Calu3 (cell line): Measurements from ENCODE around the gene SAFB. TPM values are rescaled to one million over a fixed set of nuclear protein-coding genes. Genes with fewer than 3 reads are reported as not detected.

Source experiments
- BruUV-seq: library from RNA; stranded (reverse); fragments of 400-500 nt; replicated peaks from 2 replicates; lab custom pipeline; 2021; lab: Mats Ljungman, UMichigan
- CTCF ChIA-PET: fragments of 300-600 bp; sonication (Branson Sonifier 250); formaldehyde crosslinking; loops from one replicate; lab custom pipeline; 2022; ENCODE audit warnings: antibody characterized with exemption; lab: Charles Lee
- DNase-seq: peaks from one replicate; pipeline ENCODE4 v3.0.0; 2022
- H3K27ac Mint-ChIP-seq: one replicate; pipeline ENCODE4 v1.8.0; 2022; ENCODE audit warnings: mixed read lengths; ENCODE audit not compliant: unreplicated experiment
- H3K27me3 Mint-ChIP-seq: one replicate; pipeline ENCODE4 v1.8.0; 2022; ENCODE audit warnings: mixed read lengths; ENCODE audit not compliant: unreplicated experiment
- H3K36me3 Mint-ChIP-seq: one replicate; pipeline ENCODE4 v1.8.0; 2022; ENCODE audit warnings: mild to moderate bottlenecking, moderate library complexity, mixed read lengths; ENCODE audit not compliant: insufficient read depth, unreplicated experiment
- H3K4me1 Mint-ChIP-seq: one replicate; pipeline ENCODE4 v1.8.0; 2022; ENCODE audit warnings: mild to moderate bottlenecking, low read depth, mixed read lengths; ENCODE audit not compliant: unreplicated experiment
- H3K4me3 Mint-ChIP-seq: one replicate; pipeline ENCODE4 v1.8.0; 2022; ENCODE audit warnings: mild to moderate bottlenecking, low read depth, moderate library complexity, mixed read lengths; ENCODE audit not compliant: unreplicated experiment
- H3K9me3 Mint-ChIP-seq: one replicate; pipeline ENCODE4 v1.8.0; 2022; ENCODE audit warnings: low read depth, mixed read lengths; ENCODE audit not compliant: unreplicated experiment
- CTCF ChIP-seq: fragments of 200-600 bp; IDR thresholded peaks from one replicate; pipeline ENCODE4 v1.8.0; 2022; ENCODE audit warnings: antibody characterized with exemption; ENCODE audit not compliant: unreplicated experiment
- intact Hi-C: fragments of 100-400 bp; cut with micrococcal nuclease; formaldehyde crosslinking; loops from one replicate; pipeline ENCODE4 v1.10.0; 2022; ENCODE audit not compliant: unreplicated experiment
- total RNA-seq: library from RNA; stranded (reverse); gene quantifications from 2 replicates; pipeline ENCODE4 v1.2.3, GENCODE V29; 2022

The SAFB gene
- total RNA-seq, 1 experiment from 2014 or later, result 87.3 TPM

DNA sequence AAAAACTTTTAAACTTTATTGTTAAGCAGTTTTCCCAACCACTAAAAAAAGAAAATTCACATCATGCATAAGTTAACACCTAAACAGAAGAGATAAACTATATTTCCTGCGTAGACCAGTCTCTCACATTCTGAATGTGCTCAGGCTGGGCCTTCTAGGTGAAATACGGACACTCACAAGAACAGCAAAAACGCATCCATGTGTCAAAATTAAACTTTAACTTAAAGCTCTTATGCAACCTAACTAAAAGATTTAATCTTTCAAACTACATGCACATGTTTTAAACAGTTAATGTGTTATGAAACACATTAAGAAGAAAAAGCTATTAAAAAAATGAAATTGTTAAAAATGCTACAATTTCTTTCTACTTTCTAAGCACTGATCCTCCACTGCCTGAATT, 2.9 kb upstream of the SAFB start:
- no peak for DNase-seq
- CTCF ChIA-PET, result no interaction called here
- Mint-ChIP-seq H3K27ac (no peak overlapping the region), H3K4me1 (peaks cover 19% of the 10 kb centered on the region), H3K27me3 (no peaks in the 10 kb centered on the region), H3K36me3 (peaks cover 62% of the 10 kb centered on the region), H3K4me3 (peak overlapping the region; percentile 41), H3K9me3 (no peaks in the 10 kb centered on the region)
- BruUV-seq, result no TSS peak
- TF ChIP-seq CTCF, result no peak
- intact Hi-C loops, result no loop called here

GRCh38 chr19:5621311-5621944, 1.5 kb upstream of the SAFB start:
- peaks cover 30% of the 10 kb centered on the region for H3K4me1 Mint-ChIP-seq
- no peak for DNase-seq
- CTCF ChIA-PET, result interaction anchor here (0.6 kb wide), 1 partner anchor 9 kb away, joined by 3 read pairs; no protein-coding TSS in a partner anchor
- peaks cover 66% of the 10 kb centered on the region for H3K36me3 Mint-ChIP-seq
- no TSS peak for BruUV-seq
- no peaks in the 10 kb centered on the region for H3K27me3 Mint-ChIP-seq
- intact Hi-C loops, result no loop called here
- no peak for TF ChIP-seq CTCF
- no peaks in the 10 kb centered on the region for H3K9me3 Mint-ChIP-seq
- H3K27ac Mint-ChIP-seq, result no peak overlapping the region
- H3K4me3 Mint-ChIP-seq, result peak overlapping the region; percentile 99

DNA sequence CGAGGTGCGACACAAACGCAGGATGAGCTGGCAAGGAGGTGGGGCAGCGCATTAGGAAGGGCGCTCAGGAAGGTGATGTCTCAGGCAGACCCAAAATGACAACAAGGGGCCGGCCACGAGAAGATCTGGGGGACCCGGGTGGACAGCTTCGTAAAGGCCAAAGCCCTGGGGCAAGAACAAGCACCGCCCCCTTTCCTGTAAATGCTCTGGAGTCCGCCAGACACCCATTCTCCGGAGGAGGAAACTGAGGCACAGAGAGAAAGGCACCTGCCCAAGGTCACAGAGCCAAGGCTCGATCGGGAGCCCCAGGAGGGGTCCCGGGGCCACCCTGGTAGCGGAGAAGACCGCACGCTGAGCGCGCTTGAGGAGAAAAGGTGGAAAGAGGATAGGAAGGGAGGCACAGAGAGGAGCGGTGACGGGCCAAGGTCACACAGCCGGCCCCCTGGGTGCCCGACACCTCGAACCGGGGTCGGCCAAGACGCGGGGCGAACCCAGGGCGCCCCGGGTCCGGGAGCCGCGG, 878 bp upstream of the SAFB start:
- BruUV-seq, result no TSS peak
- no peak for TF ChIP-seq CTCF
- Mint-ChIP-seq H3K36me3 (peaks cover 63% of the 10 kb centered on the region), H3K4me1 (peaks cover 30% of the 10 kb centered on the region), H3K27ac (peak overlapping the region; percentile 100), H3K27me3 (no peaks in the 10 kb centered on the region), H3K9me3 (no peaks in the 10 kb centered on the region), H3K4me3 (peak overlapping the region; percentile 99)
- intact Hi-C loops, result no loop called here
- CTCF ChIA-PET, result interaction anchor here (0.6 kb wide), 1 partner anchor 8 kb away, joined by 3 read pairs; no protein-coding TSS in a partner anchor
- peak; percentile 1 for DNase-seq

DNA sequence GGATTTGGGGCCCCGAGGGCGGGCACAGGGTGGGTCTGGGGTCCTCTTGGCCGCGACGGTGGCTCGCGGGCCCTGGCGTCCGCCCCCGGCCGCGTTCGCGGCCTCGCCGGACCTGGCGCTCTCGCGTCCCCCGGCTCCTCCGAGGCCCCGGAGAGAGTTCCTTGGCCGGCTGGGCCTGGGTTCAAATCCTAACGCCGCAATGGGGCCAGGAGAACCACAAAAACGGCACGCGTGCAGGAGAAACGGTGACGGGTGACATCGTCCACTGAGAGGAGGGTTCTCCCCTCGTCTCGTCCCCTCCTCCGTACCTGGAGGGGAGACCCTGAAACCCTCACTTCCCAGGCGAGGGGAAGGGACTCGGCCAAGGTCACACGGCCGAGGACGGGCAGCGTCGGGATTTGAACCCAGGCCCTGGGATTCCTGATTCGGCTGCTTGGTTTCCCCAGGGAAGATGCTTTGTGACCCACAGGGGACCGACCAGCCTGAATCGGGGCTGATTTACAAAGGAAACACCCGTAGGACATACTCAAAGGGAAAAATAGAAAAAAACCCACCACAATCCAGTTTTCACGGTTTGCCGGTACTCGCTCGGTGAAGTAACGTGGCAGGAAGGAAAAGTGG, 624 bp downstream of the SAFB start:
- peak overlapping the region; percentile 100 for H3K27ac Mint-ChIP-seq
- BruUV-seq, result no TSS peak
- H3K27me3 Mint-ChIP-seq, result no peaks in the 10 kb centered on the region
- no peak for TF ChIP-seq CTCF
- H3K36me3 Mint-ChIP-seq, result peaks cover 73% of the 10 kb centered on the region
- H3K4me3 Mint-ChIP-seq, result peak overlapping the region; percentile 99
- no peak for DNase-seq
- no peaks in the 10 kb centered on the region for H3K9me3 Mint-ChIP-seq
- intact Hi-C loops, result no loop called here
- CTCF ChIA-PET, result no interaction called here
- peaks cover 30% of the 10 kb centered on the region for H3K4me1 Mint-ChIP-seq
